H1 (cell line): ENCODE data around the gene TMEM40. TPM values are rescaled to one million over a fixed set of nuclear protein-coding genes. Genes with fewer than 3 reads are reported as not detected.

Experiments
- CTCF ChIA-PET: fragments of 300-600 bp; sonication (Branson Sonifier 250); formaldehyde crosslinking; loops from one replicate; lab custom pipeline; 2021; ENCODE audit not compliant: partially characterized antibody; lab: Charles Lee
- POLR2A ChIA-PET: fragments of 300-600 bp; sonication (Branson Sonifier 250); formaldehyde crosslinking; loops from one replicate; lab custom pipeline; 2021; ENCODE audit warnings: inconsistent platforms; ENCODE audit not compliant: partially characterized antibody; lab: Charles Lee
- DNase-seq, 2 experiments: peaks; one replicate each; pipeline versions ENCODE4 v3.0.0 to v3.0.0-alpha.2; 2010 to 2022; ENCODE audit warnings: low spot score in 2 of 2, low read depth in 1 of 2, mixed read lengths in 1 of 2
- FAIRE-seq: peaks from 2 replicates; lab custom pipeline; 2011; peaks lifted over from hg19 to GRCh38; lab: Jason Lieb, UNC
- H2AFZ ChIP-seq: 2 replicates; pipeline ENCODE4 v1.8.1; 2012; ENCODE audit warnings: low read length, inconsistent platforms
- H2AK5ac ChIP-seq: 2 replicates; pipeline ENCODE4 v1.6.1; 2013; ENCODE audit warnings: low read depth, low read length
- H2BK120ac ChIP-seq: replicated peaks from 2 replicates; pipeline ENCODE3; 2013; ENCODE audit warnings: low read depth, low read length, inconsistent platforms
- H2BK12ac ChIP-seq: 2 replicates; pipeline ENCODE4 v1.6.1; 2013; ENCODE audit warnings: low read depth, low read length
- H2BK15ac ChIP-seq: 2 replicates; pipeline ENCODE4 v1.6.1; 2013; ENCODE audit warnings: low read length
- H2BK20ac ChIP-seq: 2 replicates; pipeline ENCODE4 v1.6.1; 2013; ENCODE audit warnings: low read length
- H2BK5ac ChIP-seq: 2 replicates; pipeline ENCODE4 v1.6.1; 2013; ENCODE audit warnings: low read depth, low read length
- H3K14ac ChIP-seq: 2 replicates; pipeline ENCODE4 v1.6.1; 2013; ENCODE audit warnings: inconsistent platforms; ENCODE audit not compliant: insufficient read length
- H3K18ac ChIP-seq: 2 replicates; pipeline ENCODE4 v1.6.1; 2013; ENCODE audit warnings: low read length; ENCODE audit errors: extremely low read depth
- H3K23ac ChIP-seq: 2 replicates; pipeline ENCODE4 v1.6.1; 2013; ENCODE audit warnings: inconsistent platforms; ENCODE audit not compliant: insufficient read length
- H3K23me2 ChIP-seq: 2 replicates; pipeline ENCODE4 v1.6.1; 2013; ENCODE audit warnings: low read depth, low read length
- H3K27ac ChIP-seq: 2 replicates; pipeline ENCODE4 v1.6.1; 2011; ENCODE audit warnings: low read depth, low read length, inconsistent platforms
- H3K27me3 ChIP-seq, 4 experiments: replicated peaks in 1 of 4; 1 replicate in 1 of 4; 2 replicates in 3 of 4; pipeline versions ENCODE4 v1.6.1 to v1.8.1; 2011 to 2013; ENCODE audit warnings: low read length in 3 of 4, mild to moderate bottlenecking in 3 of 4, inconsistent platforms in 2 of 4, mixed read lengths in 2 of 4, moderate library complexity in 1 of 4; ENCODE audit not compliant: control insufficient read depth in 3 of 4, insufficient read depth in 3 of 4; ENCODE audit errors: extremely low read depth in 1 of 4
- H3K36me3 ChIP-seq, 4 experiments: 2 replicates each; pipeline versions ENCODE4 v1.6.1 to v1.8.1; 2011 to 2013; ENCODE audit warnings: mild to moderate bottlenecking in 4 of 4, low read length in 3 of 4, moderate library complexity in 2 of 4, control low read depth in 1 of 4, inconsistent platforms in 1 of 4; ENCODE audit not compliant: insufficient read depth in 4 of 4, control insufficient read depth in 2 of 4
- H3K4ac ChIP-seq: replicated peaks from 2 replicates; pipeline ENCODE3; 2013; ENCODE audit warnings: low read length, low read depth, mixed read lengths, inconsistent platforms; ENCODE audit not compliant: insufficient read length
- H3K4me1 ChIP-seq, 4 experiments: replicated peaks in 1 of 4; 1 replicate in 1 of 4; 2 replicates in 3 of 4; pipeline versions ENCODE4 v1.6.1 to v1.8.1; 2011 to 2013; ENCODE audit warnings: low read length in 3 of 4, inconsistent platforms in 2 of 4, mixed read lengths in 1 of 4; ENCODE audit not compliant: insufficient read depth in 4 of 4, control insufficient read depth in 3 of 4
- H3K4me2 ChIP-seq, 2 experiments: 2 replicates each; pipeline versions ENCODE4 v1.6.1 to v1.8.1; 2011 to 2013; ENCODE audit warnings: low read depth in 2 of 2, low read length in 2 of 2, control low read depth in 1 of 2, inconsistent platforms in 1 of 2, mild to moderate bottlenecking in 1 of 2; ENCODE audit not compliant: insufficient read depth in 1 of 2
- H3K4me3 ChIP-seq, 4 experiments: fragments of 200-600, 300-600 bp in 1 of 4; sonication (generic), shearing (Covaris generic), sonication (Bioruptor Twin) in 1 of 4; 2 replicates each; pipeline versions ENCODE4 v1.5.1 to v1.8.1; 2011 to 2016; ENCODE audit warnings: low read length in 4 of 4, low read depth in 3 of 4, control low read depth in 2 of 4, inconsistent platforms in 2 of 4, mild to moderate bottlenecking in 2 of 4, mixed read lengths in 1 of 4, moderate library complexity in 1 of 4; ENCODE audit not compliant: insufficient read depth in 2 of 4; ENCODE audit errors: extremely low read depth in 1 of 4
- H3K56ac ChIP-seq: replicated peaks from 2 replicates; pipeline ENCODE3; 2013; ENCODE audit warnings: low read depth, mild to moderate bottlenecking, mixed read lengths, low read length, inconsistent platforms; ENCODE audit not compliant: insufficient read length
- H3K79me1 ChIP-seq: 2 replicates; pipeline ENCODE4 v1.6.1; 2013; ENCODE audit warnings: low read depth, low read length, control low read depth
- H3K79me2 ChIP-seq, 2 experiments: 2 replicates each; pipeline versions ENCODE4 v1.6.1 to v1.8.1; 2012 to 2013; ENCODE audit warnings: low read length in 2 of 2, mild to moderate bottlenecking in 2 of 2, inconsistent platforms in 1 of 2; ENCODE audit not compliant: insufficient read depth in 2 of 2, control insufficient read depth in 1 of 2
- H3K9ac ChIP-seq, 4 experiments: replicated peaks in 1 of 4; 1 replicate in 1 of 4; 2 replicates in 3 of 4; pipeline versions ENCODE4 v1.6.1 to v1.8.1; 2011 to 2013; ENCODE audit warnings: low read depth in 3 of 4, low read length in 3 of 4, control low read depth in 2 of 4, mild to moderate bottlenecking in 2 of 4, moderate library complexity in 2 of 4, inconsistent platforms in 1 of 4; ENCODE audit errors: extremely low read depth in 1 of 4
- H3K9me3 ChIP-seq, 2 experiments: 2 replicates each; pipeline versions ENCODE4 v1.6.1 to v1.8.1; 2012 to 2013; ENCODE audit warnings: mild to moderate bottlenecking in 2 of 2, moderate library complexity in 2 of 2, control low read depth in 1 of 2, inconsistent platforms in 1 of 2, low read depth in 1 of 2, low read length in 1 of 2, mixed read lengths in 1 of 2; ENCODE audit not compliant: insufficient read depth in 2 of 2
- H4K20me1 ChIP-seq, 2 experiments: replicated peaks in 1 of 2; 2 replicates each; pipeline versions ENCODE3 to v1.8.1; 2011 to 2013; ENCODE audit warnings: inconsistent platforms in 2 of 2, low read length in 2 of 2, mild to moderate bottlenecking in 1 of 2; ENCODE audit not compliant: insufficient read depth in 2 of 2, control insufficient read depth in 1 of 2
- H4K5ac ChIP-seq: 2 replicates; pipeline ENCODE4 v1.6.1; 2013; ENCODE audit warnings: low read length, low read depth, mixed read lengths, inconsistent platforms; ENCODE audit not compliant: insufficient read length
- H4K8ac ChIP-seq: 2 replicates; pipeline ENCODE4 v1.8.0; 2013; ENCODE audit warnings: mild to moderate bottlenecking, moderate library complexity, low read length, inconsistent platforms; ENCODE audit not compliant: insufficient read depth; ENCODE audit errors: extremely low read depth
- H4K91ac ChIP-seq: replicated peaks from 2 replicates; pipeline ENCODE3; 2013; ENCODE audit warnings: low read length, mixed read lengths, inconsistent platforms; ENCODE audit not compliant: insufficient read length
- CTBP2 ChIP-seq: IDR thresholded peaks from 2 replicates; pipeline ENCODE4 v1.7.0; 2011; ENCODE audit warnings: borderline replicate concordance, mild to moderate bottlenecking, moderate library complexity, mixed read lengths, low read length; ENCODE audit not compliant: insufficient read depth, insufficient read length
- EZH2 ChIP-seq: fragments of 200-600 bp; sonication (generic); IDR thresholded peaks from 2 replicates; pipeline ENCODE4 v1.7.1; 2012; ENCODE audit warnings: low read depth, mild to moderate bottlenecking, moderate library complexity, low read length, inconsistent platforms; ENCODE audit not compliant: severe bottlenecking
- FOSL1 ChIP-seq: IDR thresholded peaks from 2 replicates; pipeline ENCODE4 v1.6.1; 2011; ENCODE audit warnings: mild to moderate bottlenecking, low read depth, low read length, moderate library complexity; ENCODE audit not compliant: insufficient read depth
- GABPA ChIP-seq: IDR thresholded peaks from 2 replicates; pipeline ENCODE4 v1.6.1; 2011; ENCODE audit warnings: mild to moderate bottlenecking, low read length, moderate library complexity, borderline replicate concordance; ENCODE audit not compliant: insufficient read depth
- KDM4A ChIP-seq: IDR thresholded peaks from one replicate; pipeline ENCODE4 v1.7.1; 2012; ENCODE audit warnings: low read depth, mild to moderate bottlenecking, moderate library complexity, low read length, inconsistent platforms; ENCODE audit not compliant: severe bottlenecking
- POLR2AphosphoS5 ChIP-seq: IDR thresholded peaks from 2 replicates; pipeline ENCODE4 v1.6.1; 2011; ENCODE audit warnings: low read depth, low read length
- RFX5 ChIP-seq: IDR thresholded peaks from 2 replicates; pipeline ENCODE4 v1.6.1; 2011; ENCODE audit warnings: low read depth, low read length, improper control_type of control experiment, borderline replicate concordance
- SIN3A ChIP-seq, 2 experiments: IDR thresholded peaks in 1 of 2; conservative IDR thresholded peaks in 1 of 2; 2 replicates each; pipeline ENCODE4 v1.6.1; 2011 to 2012; ENCODE audit warnings: low read length in 2 of 2, improper control_type of control experiment in 1 of 2, low read depth in 1 of 2, mild to moderate bottlenecking in 1 of 2
- TAF7 ChIP-seq: optimal IDR thresholded peaks from 2 replicates; pipeline ENCODE3; 2011; ENCODE audit warnings: low read depth, mild to moderate bottlenecking, inconsistent platforms, low read length, moderate library complexity, borderline replicate concordance
- TBP ChIP-seq: IDR thresholded peaks from 2 replicates; pipeline ENCODE4 v1.6.1; 2011; ENCODE audit warnings: low read depth, low read length, improper control_type of control experiment
- WGBS, 2 experiments: shearing (Covaris generic) in 1 of 2; methylation state at CpG; one replicate each; pipeline versions ENCODE4 v1.1.6 to v1.1.7; 2013 to 2015; ENCODE audit warnings: low lambda C conversion rate in 2 of 2, mixed read lengths in 2 of 2, inconsistent platforms in 1 of 2, low coverage in 1 of 2, missing lambda C conversion rate in 1 of 2; ENCODE audit not compliant: insufficient replicate concordance in 2 of 2, insufficient coverage in 1 of 2, insufficient read length in 1 of 2; ENCODE audit errors: extremely low coverage in 1 of 2, missing lambda C conversion rate in 1 of 2; 5-methylcytosine and 5-hydroxymethylcytosine counted together
- polyA plus RNA-seq, 7 experiments: library from polyadenylated mRNA; depleted of rRNA in 3 of 7; stranded (reverse) in 5 of 7; unstranded in 2 of 7; fragments of >200 nt in 5 of 7; fragments of 200-250 nt in 2 of 7; gene quantifications; 1 replicate in 5 of 7; 2 replicates in 1 of 7; 4 replicates in 1 of 7; pipeline versions ENCODE4 v1.2.1 to v1.2.3, GENCODE V29; 2011 to 2013; ENCODE audit warnings: missing spikeins in 2 of 7, mixed read lengths in 2 of 7
- total RNA-seq: library from RNA; stranded (reverse); fragmentation: NEBNext Ultra II Directional; extraction: Animal tissue kit (Norgen Biotek cat#: 25700); gene quantifications from 2 replicates; pipeline ENCODE4 v1.2.1, GENCODE V29; 2021
- TF ChIP-seq, protein P1 (sequence below): IDR thresholded peaks from 2 replicates; pipeline ENCODE4 v1.6.1; 2012; ENCODE audit warnings: low read length, inconsistent platforms

TMEM40 gene
- total and polyA plus RNA-seq, 2 of the 8 experiments (the other 6 are each of a cell fraction or from before 2014, with no cell fraction given): 0.18 TPM; not detected in 1

GRCh38 chr3:12700800-12701199, 58.3 kb downstream of the TMEM40 start:
- no peaks in the 10 kb centered on the region for H3K23me2 ChIP-seq
- H3K4me2 ChIP-seq: no peak overlapping the region
- CTCF ChIA-PET: interaction anchor here (1.0 to 1.4 kb wide), 3 partner anchors 19 to 68 kb away, joined by 3 to 4 read pairs (median 3); no protein-coding TSS in a partner anchor
- no peak overlapping the region for H2BK20ac ChIP-seq
- H3K36me3 ChIP-seq: no peaks in the 10 kb centered on the region
- H3K4ac ChIP-seq: no peak overlapping the region
- H4K5ac ChIP-seq: no peak overlapping the region
- H3K4me3 ChIP-seq: no peak overlapping the region
- H2AK5ac ChIP-seq: no peak overlapping the region
- no peak overlapping the region for H3K9ac ChIP-seq
- H3K14ac ChIP-seq: no peak overlapping the region
- H3K56ac ChIP-seq: no peak overlapping the region
- 93% methylated on average over 2 of the region's 2 CpGs; no CpG with 5 or more reads in 1 of the 2 experiments for WGBS, 2 experiments
- H2BK15ac ChIP-seq: no peak overlapping the region
- no peak overlapping the region for H4K91ac ChIP-seq
- H3K18ac ChIP-seq: no peak overlapping the region
- H3K79me2 ChIP-seq: no peaks in the 10 kb centered on the region
- no peaks in the 10 kb centered on the region for H3K4me1 ChIP-seq
- H2BK120ac ChIP-seq: no peak overlapping the region
- no peaks in the 10 kb centered on the region for H3K79me1 ChIP-seq
- no peak overlapping the region for H2BK12ac ChIP-seq
- H2AFZ ChIP-seq: no peak overlapping the region
- DNase-seq: no peak
- no peak overlapping the region for H3K23ac ChIP-seq
- POLR2A ChIA-PET: interaction anchor here (2.6 kb wide), 1 partner anchor 37 kb away, joined by 10 read pairs; the partner anchor contains the start of gene RAF1
- H4K20me1 ChIP-seq: no peaks in the 10 kb centered on the region
- TF ChIP-seq, protein P1, sequence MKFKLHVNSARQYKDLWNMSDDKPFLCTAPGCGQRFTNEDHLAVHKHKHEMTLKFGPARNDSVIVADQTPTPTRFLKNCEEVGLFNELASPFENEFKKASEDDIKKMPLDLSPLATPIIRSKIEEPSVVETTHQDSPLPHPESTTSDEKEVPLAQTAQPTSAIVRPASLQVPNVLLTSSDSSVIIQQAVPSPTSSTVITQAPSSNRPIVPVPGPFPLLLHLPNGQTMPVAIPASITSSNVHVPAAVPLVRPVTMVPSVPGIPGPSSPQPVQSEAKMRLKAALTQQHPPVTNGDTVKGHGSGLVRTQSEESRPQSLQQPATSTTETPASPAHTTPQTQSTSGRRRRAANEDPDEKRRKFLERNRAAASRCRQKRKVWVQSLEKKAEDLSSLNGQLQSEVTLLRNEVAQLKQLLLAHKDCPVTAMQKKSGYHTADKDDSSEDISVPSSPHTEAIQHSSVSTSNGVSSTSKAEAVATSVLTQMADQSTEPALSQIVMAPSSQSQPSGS: no peak
- no peak for TF ChIP-seq POLR2AphosphoS5
- no peak for TF ChIP-seq KDM4A
- no peak for TF ChIP-seq TBP
- no peak for TF ChIP-seq SIN3A (conservative IDR thresholded peaks at IDR 0.05 in 1 of 2, IDR thresholded peaks at IDR 0.05 in 1 of 2; ENCODE audit: low read depth in 1 of 2, low read length in 2 of 2)
- no peak for TF ChIP-seq RFX5
- no peak for TF ChIP-seq EZH2
- TF ChIP-seq TAF7: no peak
- TF ChIP-seq FOSL1: no peak
- no peak for TF ChIP-seq GABPA
- TF ChIP-seq CTBP2: no peak
- TF ChIP-seq, all 59 proteins: peak for 0
- Histone ChIP-seq H3K27me3 (no peaks in the 10 kb centered on the region), H3K9me3 (no peaks in the 10 kb centered on the region), H3K27ac (no peak overlapping the region), H4K8ac (no peak overlapping the region), H2BK5ac (no peak overlapping the region)
- FAIRE-seq: no peak
